Fibroblast of mammary gland (primary cell): ENCODE measurements around the gene SPTLC2.
A peak's percentile ranks its signal among the peaks of the same experiment; 100 is the strongest.
"Not testable (repeated sequence)": the region's sequence is repeated elsewhere in the genome, so short reads cannot be mapped to it uniquely, and the experiment has no call there.

Source experiments
- DNase-seq: peaks from one replicate; pipeline ENCODE4 v3.0.0-alpha.2; 2010; ENCODE audit warnings: low read depth
- H3K4me3 ChIP-seq: 2 replicates; pipeline ENCODE4 v1.5.1; 2011; ENCODE audit warnings: low read depth, mild to moderate bottlenecking, low read length, moderate library complexity; ENCODE audit not compliant: control insufficient read depth
- CTCF ChIP-seq: conservative IDR thresholded peaks from 2 replicates; pipeline ENCODE4 v1.5.1; 2011; ENCODE audit warnings: low read depth, low read length, inconsistent platforms; ENCODE audit not compliant: control insufficient read depth, insufficient read depth

Gene SPTLC2

GRCh38 chr14:77641534-77642341, 25.3 kb upstream of the SPTLC2 start:
- peak; percentile 74 for DNase-seq
- TF ChIP-seq CTCF: no peak
- peak overlapping the region; percentile 45 for H3K4me3 ChIP-seq

- H3K4me3 ChIP-seq: peak overlapping the region; percentile 0
- DNase-seq: peak; percentile 50
- TF ChIP-seq CTCF: no peak
Observed at GRCh38 chr14:77640756-77641533, 24.5 kb upstream of the SPTLC2 start.

GRCh38 chr14:77638771-77639171, 22.3 kb upstream of the SPTLC2 start:
- no peak for TF ChIP-seq CTCF
- DNase-seq: peak; percentile 90
- no peak overlapping the region for H3K4me3 ChIP-seq

GRCh38 chr14:77635869-77636268, 19.4 kb upstream of the SPTLC2 start:
- not testable (repeated sequence) for DNase-seq, H3K4me3 ChIP-seq

GRCh38 chr14:77635466-77635865, 19.0 kb upstream of the SPTLC2 start:
- not testable (repeated sequence) for H3K4me3 ChIP-seq, DNase-seq

- no peak for TF ChIP-seq CTCF
- H3K4me3 ChIP-seq: no peak overlapping the region
- no peak for DNase-seq
Observed at GRCh38 chr14:77630111-77630510, 13.7 kb upstream of the SPTLC2 start.

GRCh38 chr14:77625360-77625759, 8.9 kb upstream of the SPTLC2 start:
- no peak for DNase-seq
- H3K4me3 ChIP-seq: no peak overlapping the region
- no peak for TF ChIP-seq CTCF
